ENCODE data around the gene TAF11L7.
"Not testable (repeated sequence)": the region's sequence is repeated elsewhere in the genome, so short reads cannot be mapped to it uniquely, and the experiment has no call there.

DNA sequence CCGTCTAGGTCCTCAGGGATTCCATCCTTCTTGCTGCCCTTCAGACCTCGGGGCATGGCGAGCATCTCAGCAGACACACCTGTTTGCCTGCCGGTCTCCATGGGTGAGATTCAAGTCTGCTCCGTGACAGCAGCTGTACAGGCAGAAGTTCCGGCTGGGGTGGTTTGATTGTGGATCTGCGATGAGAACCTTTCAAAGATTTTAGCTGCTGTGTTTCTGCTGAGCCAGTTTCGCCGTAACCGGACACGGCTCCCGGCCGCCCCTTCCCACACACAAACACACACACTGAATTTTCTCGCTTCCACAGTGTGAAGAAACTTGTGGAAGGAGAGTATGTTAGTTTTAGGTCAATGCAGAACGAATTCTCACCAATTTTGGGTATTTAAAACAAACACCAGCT lies 12.2 kb upstream of the TAF11L7 start, which contains the start of gene TAF11L10:
- TF ChIP-seq POLR2A (IDR thresholded peaks at IDR 0.05) = not testable (repeated sequence)
- TF ChIP-seq, protein P1, sequence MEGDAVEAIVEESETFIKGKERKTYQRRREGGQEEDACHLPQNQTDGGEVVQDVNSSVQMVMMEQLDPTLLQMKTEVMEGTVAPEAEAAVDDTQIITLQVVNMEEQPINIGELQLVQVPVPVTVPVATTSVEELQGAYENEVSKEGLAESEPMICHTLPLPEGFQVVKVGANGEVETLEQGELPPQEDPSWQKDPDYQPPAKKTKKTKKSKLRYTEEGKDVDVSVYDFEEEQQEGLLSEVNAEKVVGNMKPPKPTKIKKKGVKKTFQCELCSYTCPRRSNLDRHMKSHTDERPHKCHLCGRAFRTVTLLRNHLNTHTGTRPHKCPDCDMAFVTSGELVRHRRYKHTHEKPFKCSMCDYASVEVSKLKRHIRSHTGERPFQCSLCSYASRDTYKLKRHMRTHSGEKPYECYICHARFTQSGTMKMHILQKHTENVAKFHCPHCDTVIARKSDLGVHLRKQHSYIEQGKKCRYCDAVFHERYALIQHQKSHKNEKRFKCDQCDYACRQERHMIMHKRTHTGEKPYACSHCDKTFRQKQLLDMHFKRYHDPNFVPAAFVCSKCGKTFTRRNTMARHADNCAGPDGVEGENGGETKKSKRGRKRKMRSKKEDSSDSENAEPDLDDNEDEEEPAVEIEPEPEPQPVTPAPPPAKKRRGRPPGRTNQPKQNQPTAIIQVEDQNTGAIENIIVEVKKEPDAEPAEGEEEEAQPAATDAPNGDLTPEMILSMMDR (IDR thresholded peaks at IDR 0.05) = not testable (repeated sequence)

Data from testis (tissue), 2 donors.